Sigmoid colon (tissue), 4 donors: Measurements from ENCODE around the gene ABCA13.

ENCODE experiments used
- CTCF ChIP-seq, 4 experiments: fragments of 450-650 bp in 3 of 4; fragments of 200-600 bp in 1 of 4; IDR thresholded peaks; one replicate each; pipeline ENCODE4 v1.5.1; 2016 to 2019; ENCODE audit warnings: antibody characterized with exemption in 4 of 4, mild to moderate bottlenecking in 3 of 4, moderate library complexity in 2 of 4
- EP300 ChIP-seq, 4 donors: sonication (generic); formaldehyde crosslinking; IDR thresholded peaks; one replicate each; pipeline ENCODE4 v1.6.1; 2017; ENCODE audit warnings: antibody characterized with exemption in 4 of 4
- POLR2A ChIP-seq, 2 donors: fragments of 450-650 bp; IDR thresholded peaks; one replicate each; pipeline ENCODE4 v1.6.1; 2016; ENCODE audit warnings: antibody characterized with exemption in 2 of 2, mild to moderate bottlenecking in 2 of 2, moderate library complexity in 2 of 2

DNA sequence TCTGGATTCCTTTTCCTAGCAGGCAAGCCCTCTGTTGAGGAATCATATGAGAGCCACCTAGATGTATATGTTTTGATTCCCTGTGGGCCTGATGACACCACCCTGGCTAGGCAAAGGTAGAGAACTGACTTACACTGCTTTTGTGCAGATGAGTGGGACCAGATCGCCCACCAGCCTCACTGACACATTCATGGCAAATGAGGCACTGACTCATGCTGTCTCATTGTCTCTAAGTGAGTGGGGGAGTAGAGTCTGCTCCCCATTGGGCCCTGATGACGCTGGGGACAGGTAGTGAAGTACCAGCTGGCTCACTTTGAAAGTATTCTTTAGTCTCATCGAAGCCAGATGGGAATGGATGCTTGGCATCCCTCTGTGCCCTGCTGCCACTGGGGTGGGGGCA is 326.3 kb downstream of the ABCA13 start:
- TF ChIP-seq CTCF (IDR thresholded peaks at IDR 0.05): no peak
- no peak for TF ChIP-seq POLR2A (IDR thresholded peaks at IDR 0.05)
- no peak for TF ChIP-seq EP300 (IDR thresholded peaks at IDR 0.05)
